ENCODE measurements around the gene ANKRD33B. TPM values are rescaled to one million over a fixed set of nuclear protein-coding genes. Genes with fewer than 3 reads are reported as not detected.

Gene ANKRD33B
- total RNA-seq: 0.43 and 2.4 TPM in 2 replicates

DNA sequence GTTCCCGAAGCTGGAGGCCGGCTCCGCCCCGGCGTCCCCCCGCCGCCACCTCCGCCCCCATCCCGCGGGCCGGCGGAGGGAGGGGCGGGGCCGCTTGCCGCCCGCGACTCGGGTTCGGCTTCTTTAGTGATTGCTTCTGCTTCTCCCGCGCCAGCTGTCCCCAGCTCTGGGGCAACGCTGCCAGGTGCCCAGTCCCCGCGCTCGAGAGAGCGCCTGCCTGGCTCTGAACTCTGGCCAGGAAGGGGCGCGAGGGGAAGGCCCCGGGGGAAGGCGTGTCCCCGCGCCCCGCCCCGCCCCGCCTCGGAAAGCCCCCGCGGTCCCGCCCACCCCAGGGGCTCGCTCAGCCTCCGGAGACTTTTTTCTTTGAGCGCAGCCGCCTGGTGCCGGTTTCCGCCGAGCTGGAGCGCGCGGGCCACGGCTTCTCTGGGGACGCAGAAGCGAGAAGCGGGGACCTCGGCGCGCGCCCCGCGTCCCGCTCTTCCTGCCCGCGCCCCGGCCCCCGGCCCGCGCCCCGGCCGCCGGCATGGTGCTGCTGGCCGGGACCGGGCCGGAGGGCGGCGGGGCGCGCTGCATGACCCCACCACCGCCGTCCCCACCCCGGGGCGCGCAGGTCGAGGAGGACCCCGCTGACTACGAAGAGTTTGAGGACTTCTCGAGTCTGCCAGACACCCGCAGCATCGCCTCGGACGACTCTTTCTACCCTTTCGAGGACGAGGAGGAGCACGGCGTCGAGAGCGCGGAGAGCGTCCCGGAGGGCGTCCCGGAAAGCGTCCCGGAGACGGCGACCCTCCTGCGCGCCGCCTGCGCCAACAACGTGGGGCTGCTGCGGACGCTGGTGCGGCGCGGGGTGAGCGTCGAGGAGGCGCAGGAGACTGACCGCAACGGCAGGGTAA, at the start of gene ANKRD33B:
Gene ANKRD33B, plus strand, starts transcription at position 126 of the 893 bp plus-strand sequence. Its CDS starts 398 bp downstream, at position 524.

Other genes starting within 250 kb of the ANKRD33B start
- gene MARCHF6, start 210.4 kb upstream of the ANKRD33B start, total RNA-seq: 63.5 and 79.5 TPM in 2 replicates
- under 0.01 and 0.21 TPM in 2 replicates for gene ROPN1L, start 122.2 kb upstream of the ANKRD33B start, total RNA-seq
- 14.9 and 16.4 TPM in 2 replicates for gene DAP, start 197.2 kb downstream of the ANKRD33B start, total RNA-seq

Measured in tracheal epithelial cell (primary cell).